Adrenal gland (tissue), 12 donors: ENCODE measurements around the gene ADPRHL1. TPM values are rescaled to one million over a fixed set of nuclear protein-coding genes. Genes with fewer than 3 reads are reported as not detected.

ENCODE experiments used
- DNase-seq, 7 donors: peaks; one replicate each; pipeline ENCODE4 v3.0.0-alpha.2; 2019 to 2020
- H3K27ac ChIP-seq, 5 donors: fragments of 200-600 bp; sonication (generic) in 4 of 5; 1 replicate in 3 of 5; 2 replicates in 2 of 5; pipeline versions ENCODE4 v1.5.1 to v1.8.0; 2016 to 2020; ENCODE audit warnings: mild to moderate bottlenecking in 1 of 5
- H3K27me3 ChIP-seq: fragments of 200-600 bp; 2 replicates; pipeline ENCODE4 v1.8.0; 2021
- H3K36me3 ChIP-seq, 2 donors: fragments of 200-600 bp; replicated peaks in 1 of 2; 1 replicate in 1 of 2; 2 replicates in 1 of 2; pipeline versions ENCODE4 v1.5.1 to v1.8.0; 2018 to 2022
- H3K4me1 ChIP-seq, 2 donors: fragments of 200-600 bp; replicated peaks in 1 of 2; 1 replicate in 1 of 2; 2 replicates in 1 of 2; pipeline versions ENCODE4 v1.5.1 to v1.8.0; 2018 to 2021
- H3K4me3 ChIP-seq, 4 donors: fragments of 200-600 bp; sonication (generic) in 3 of 4; one replicate each; pipeline ENCODE4 v1.5.1; 2016 to 2018
- H3K9me3 ChIP-seq, 3 donors: fragments of 200-600 bp; sonication (generic) in 1 of 3; replicated peaks in 1 of 3; 1 replicate in 2 of 3; 2 replicates in 1 of 3; pipeline versions ENCODE4 v1.5.1 to v1.8.0; 2016 to 2021
- CTCF ChIP-seq, 6 experiments: fragments of 450-650 bp in 4 of 6; fragments of 200-600 bp in 2 of 6; sonication (generic) in 1 of 6; IDR thresholded peaks; 1 replicate in 5 of 6; 2 replicates in 1 of 6; pipeline versions ENCODE4 v1.5.1 to v1.8.0; 2016 to 2021; ENCODE audit warnings: antibody characterized with exemption in 6 of 6, mild to moderate bottlenecking in 2 of 6, moderate library complexity in 1 of 6
- POLR2A ChIP-seq, 2 donors: fragments of 450-650 bp; IDR thresholded peaks; one replicate each; pipeline ENCODE4 v1.6.1; 2017; ENCODE audit warnings: antibody characterized with exemption in 2 of 2, mild to moderate bottlenecking in 2 of 2, moderate library complexity in 1 of 2
- WGBS, 4 donors: extraction: QIAGEN DNeasy Blood & Tissue Kit in 2 of 4; methylation state at CpG; one replicate each; pipeline versions ENCODE4 v1.1.5 to v1.1.7; 2013 to 2017; 5-methylcytosine and 5-hydroxymethylcytosine counted together
- intact Hi-C, 2 donors: fragments of 100-400 bp; cut with DNase I; formaldehyde crosslinking; loops; one replicate each; pipeline versions ENCODE4 v1.14.1 to v1.15.0; 2022 to 2023
- polyA plus RNA-seq, 3 donors: library from polyadenylated mRNA; stranded (reverse); fragments of 200-250 nt in 2 of 3; fragments of 350-450 nt in 1 of 3; fragmentation: Illumina TruSeq in 1 of 3; extraction: RNeasy Lipid Tissue Mini Kit (QIAGEN cat#74804) in 1 of 3; gene quantifications; one replicate each; pipeline ENCODE4 v1.2.3, GENCODE V29; 2013 to 2014
- total RNA-seq, 9 donors: library from RNA; depleted of rRNA in 4 of 9; stranded (reverse); fragments of >200 nt in 4 of 9; fragments of 120-200 nt in 1 of 9; fragmentation: NEBNext Ultra II Directional in 1 of 9; extraction: Animal tissue kit (Norgen Biotek cat#: 25700) in 1 of 9; gene quantifications; one replicate each; pipeline versions ENCODE4 v1.1.0 to v1.2.4, GENCODE V29; 2013 to 2023
- donor health status: healthy with polysubstance abuse.
- donor health status: Bipolar disorder and iron deficiency.
- donor health status: DM: yes; HTN: yes; CAD: no.
- donor health status: DM: no; HTN: no; CAD: no.
- donor health status: DM: no; HTN: no; CAD: no.
- donor health status: DM: yes; HTN: yes; CAD: no.

Gene ADPRHL1
- total and polyA plus RNA-seq, 12 donors: 2.0 to 14.2 (median 4.0) TPM

GRCh38 chr13:113485545-113485944 is 32.3 kb upstream of the ADPRHL1 start:
- intact Hi-C loops: no loop called here
- no peak for DNase-seq
- Histone ChIP-seq H3K9me3 (no peaks in the 10 kb centered on the region), H3K4me3 (no peak overlapping the region), H3K36me3 (peaks cover 0 to 1% of the 10 kb centered on the region in 2 donors), H3K4me1 (peaks cover 12 to 27% of the 10 kb centered on the region in 2 donors), H3K27ac (no peak overlapping the region), H3K27me3 (no peaks in the 10 kb centered on the region)
- TF ChIP-seq POLR2A (IDR thresholded peaks at IDR 0.05) (no peak), CTCF (IDR thresholded peaks at IDR 0.05) (no peak)
- WGBS, 4 donors: 76 to 86% (median 83%) methylated on average over 13 of the region's 13 CpGs

GRCh38 chr13:113483504-113484293 is 30.4 kb upstream of the ADPRHL1 start:
- TF ChIP-seq CTCF (IDR thresholded peaks at IDR 0.05): no peak
- no peak for TF ChIP-seq POLR2A (IDR thresholded peaks at IDR 0.05)
- Histone ChIP-seq H3K27ac (no peak overlapping the region), H3K27me3 (no peaks in the 10 kb centered on the region), H3K4me3 (no peak overlapping the region), H3K9me3 (no peaks in the 10 kb centered on the region), H3K4me1 (peaks cover 0 to 13% of the 10 kb centered on the region in 2 donors), H3K36me3 (peaks cover 0 to 19% of the 10 kb centered on the region in 2 donors)
- DNase-seq: peak in 3 of 7 donors; percentile 12 to 49 (median 31)
- 83 to 93% (median 85%) methylated on average over 29 to 36 of the region's 36 CpGs for WGBS, 4 donors
- intact Hi-C loops: no loop called here

- TF ChIP-seq CTCF (IDR thresholded peaks at IDR 0.05) (no peak), POLR2A (IDR thresholded peaks at IDR 0.05) (no peak)
- intact Hi-C loops: no loop called here
- DNase-seq: no peak
- no peak overlapping the region for H3K4me3 ChIP-seq
- H3K36me3 ChIP-seq: peaks cover 0 to 20% of the 10 kb centered on the region in 2 donors
- WGBS, 4 donors: 89 to 94% (median 90%) methylated on average over 7 of the region's 7 CpGs
- H3K27ac ChIP-seq: no peak overlapping the region
- no peaks in the 10 kb centered on the region for H3K27me3 ChIP-seq
- H3K4me1 ChIP-seq: peaks cover 0 to 13% of the 10 kb centered on the region in 2 donors
- H3K9me3 ChIP-seq: no peaks in the 10 kb centered on the region
Observed at GRCh38 chr13:113483081-113483480, 29.8 kb upstream of the ADPRHL1 start.

GRCh38 chr13:113479179-113479578 is 25.9 kb upstream of the ADPRHL1 start:
- no peaks in the 10 kb centered on the region for H3K9me3 ChIP-seq
- H3K4me1 ChIP-seq: peaks cover 0 to 7% of the 10 kb centered on the region in 2 donors
- H3K36me3 ChIP-seq: peaks cover 0 to 41% of the 10 kb centered on the region in 2 donors
- no peaks in the 10 kb centered on the region for H3K27me3 ChIP-seq
- no peak overlapping the region for H3K27ac ChIP-seq
- TF ChIP-seq POLR2A (IDR thresholded peaks at IDR 0.05) (no peak), CTCF (IDR thresholded peaks at IDR 0.05) (no peak)
- DNase-seq: no peak
- 81 to 94% (median 84%) methylated on average over 4 of the region's 4 CpGs for WGBS, 4 donors
- intact Hi-C loops: no loop called here
- no peak overlapping the region for H3K4me3 ChIP-seq
